Activated CD4-positive, alpha-beta T cell treated with anti-CD3 and anti-CD28 coated beads for 48 hours (primary cell): ENCODE measurements around the gene EIF3F.

Source experiments
- DNase-seq: peaks from one replicate; pipeline ENCODE4 v3.0.0-alpha.2; 2020

The EIF3F gene

DNA sequence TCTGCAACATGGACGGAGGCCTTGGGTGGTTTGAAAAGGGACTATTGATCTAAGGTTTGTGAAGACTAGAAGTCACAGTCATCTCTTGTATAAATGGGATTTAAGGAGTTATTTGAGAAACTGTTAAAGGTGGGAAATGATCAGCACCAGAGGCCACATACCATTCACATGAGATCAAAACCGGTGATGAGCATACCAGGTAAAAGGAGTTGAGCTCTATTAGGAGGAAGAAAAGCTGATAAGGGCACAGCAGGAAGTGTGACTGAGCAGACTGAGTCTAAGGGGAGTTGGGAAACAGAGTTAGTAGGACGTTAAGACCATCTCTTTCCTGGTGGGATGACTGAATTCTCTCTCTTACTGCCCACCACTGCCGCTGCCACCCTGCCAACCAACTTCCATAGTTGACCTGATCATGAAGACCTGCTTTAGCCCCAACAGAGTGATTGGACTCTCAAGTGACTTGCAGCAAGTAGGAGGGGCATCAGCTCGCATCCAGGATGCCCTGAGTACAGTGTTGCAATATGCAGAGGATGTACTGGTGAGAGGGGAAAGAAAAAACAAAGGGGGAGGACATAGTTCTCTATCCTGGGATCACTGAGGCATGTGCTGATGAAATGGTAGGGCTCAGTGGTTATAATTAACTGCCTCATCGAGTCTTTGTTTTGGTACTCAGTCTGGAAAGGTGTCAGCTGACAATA lies 7.6 kb downstream of the EIF3F start:
- no peak for DNase-seq

DNA sequence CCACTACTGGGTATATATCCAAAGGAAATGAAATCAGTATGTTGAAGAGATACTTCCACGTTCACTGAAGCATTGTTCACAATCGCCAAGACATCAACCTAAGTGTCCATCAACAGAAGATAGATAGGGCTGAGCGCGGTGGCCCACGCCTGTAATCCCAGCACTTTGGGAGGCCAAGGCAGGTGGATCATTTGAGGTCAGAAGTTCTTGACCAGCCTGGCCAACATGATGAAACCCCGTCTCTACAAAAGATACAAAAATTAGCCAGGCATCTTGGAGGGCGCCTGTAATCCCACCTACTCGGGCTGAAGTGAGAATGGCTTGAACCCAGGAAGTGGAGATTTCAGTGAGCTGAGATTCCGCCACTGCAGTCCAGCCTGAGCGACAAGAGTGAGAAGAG lies 12.7 kb downstream of the EIF3F start:
- DNase-seq, result no peak

DNA sequence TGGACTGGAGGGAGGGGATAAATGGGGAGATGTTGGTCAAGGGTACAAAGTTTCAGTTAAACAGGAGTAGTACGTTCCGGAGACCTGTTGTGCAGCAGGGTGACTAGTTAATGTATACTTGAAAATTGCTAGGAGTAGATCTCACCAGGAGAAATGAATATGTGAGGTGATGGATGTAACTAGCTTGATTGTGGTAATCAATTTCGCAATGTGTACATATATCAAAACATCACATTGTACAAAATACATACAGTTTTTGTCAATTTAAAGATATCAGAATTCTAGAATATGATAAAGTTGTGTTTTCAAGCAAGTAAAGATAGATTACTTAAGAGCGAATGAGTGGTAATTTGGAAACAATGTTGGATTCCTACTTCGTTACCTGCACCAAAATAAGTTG lies 13.3 kb downstream of the EIF3F start:
- no peak for DNase-seq

DNA sequence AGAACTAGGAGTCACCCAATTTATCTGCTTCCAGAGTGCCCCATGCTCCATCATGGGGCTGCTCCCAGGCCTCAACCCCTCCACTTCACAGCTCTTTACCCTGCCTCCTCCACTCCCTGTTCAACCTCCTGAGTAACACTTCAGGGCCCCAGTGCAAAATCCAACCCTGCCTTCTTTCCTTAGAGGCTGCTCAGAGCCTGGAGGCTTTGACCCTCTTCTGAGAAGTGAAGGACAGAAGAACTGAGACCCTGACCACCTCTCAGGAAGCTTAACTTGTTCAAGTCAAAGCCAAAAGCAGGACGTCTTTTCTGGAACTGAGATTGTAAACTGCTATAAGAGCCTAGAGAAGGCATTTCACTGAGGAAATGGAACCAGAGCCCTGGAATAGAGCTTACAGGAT lies 15.5 kb downstream of the EIF3F start:
- no peak for DNase-seq

DNA sequence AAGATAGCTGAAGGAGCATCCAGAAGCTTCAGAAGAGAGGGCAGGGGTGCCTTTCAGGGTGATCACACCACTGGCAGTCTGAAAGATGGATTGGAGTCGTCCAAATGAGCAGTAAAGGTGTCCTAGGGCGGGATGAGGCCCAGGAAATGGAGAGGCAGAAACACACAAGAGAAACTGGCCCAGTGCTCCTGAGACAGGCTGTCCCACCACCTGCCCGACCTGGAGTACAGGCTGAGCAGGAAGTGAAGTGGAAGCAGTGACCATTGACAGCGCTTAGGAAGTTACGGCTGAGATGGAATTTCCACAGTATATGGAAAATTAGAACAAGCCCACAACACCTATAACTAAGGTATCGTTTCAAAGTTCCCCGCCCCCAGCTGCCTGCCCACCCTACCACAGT lies 16.1 kb downstream of the EIF3F start:
- DNase-seq, result no peak

DNA sequence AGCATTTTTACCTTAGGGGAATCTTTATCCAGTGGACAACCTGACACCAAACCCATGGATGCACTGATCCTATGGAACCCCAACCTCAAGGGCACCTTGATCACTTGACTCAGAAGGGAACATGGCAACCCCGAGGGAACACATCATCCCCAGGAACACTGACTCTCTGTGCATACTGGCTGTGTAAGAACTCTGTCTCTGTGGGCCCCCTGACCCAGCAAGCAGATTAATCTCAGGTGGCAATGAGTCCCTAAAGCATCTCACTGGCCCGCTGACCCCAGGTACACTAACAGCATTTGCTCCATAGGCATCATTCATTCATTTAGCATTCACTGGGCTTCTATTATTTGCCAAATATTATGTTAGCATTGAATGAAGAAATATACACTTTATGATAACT lies 16.9 kb downstream of the EIF3F start:
- no peak for DNase-seq

DNA sequence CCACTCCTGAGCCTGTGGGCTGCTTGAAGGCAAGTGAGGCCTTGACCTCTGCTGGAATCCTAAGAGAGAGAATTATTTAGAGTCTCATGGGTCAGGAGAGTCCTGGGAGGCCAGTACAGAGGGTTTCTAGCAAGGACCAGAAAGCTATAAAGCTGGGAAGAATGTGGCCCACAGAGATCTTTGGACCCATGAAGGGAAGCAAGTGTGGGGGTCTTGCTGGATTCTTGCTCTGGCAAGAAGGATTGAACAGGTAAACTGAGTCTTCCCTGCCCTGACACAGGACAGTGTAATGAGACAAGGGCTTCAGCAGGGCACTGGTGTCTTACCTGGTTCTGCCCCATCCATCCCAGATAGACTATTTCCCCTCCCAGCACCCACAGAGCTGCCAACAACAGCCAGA lies 18.4 kb downstream of the EIF3F start:
- DNase-seq, result no peak

DNA sequence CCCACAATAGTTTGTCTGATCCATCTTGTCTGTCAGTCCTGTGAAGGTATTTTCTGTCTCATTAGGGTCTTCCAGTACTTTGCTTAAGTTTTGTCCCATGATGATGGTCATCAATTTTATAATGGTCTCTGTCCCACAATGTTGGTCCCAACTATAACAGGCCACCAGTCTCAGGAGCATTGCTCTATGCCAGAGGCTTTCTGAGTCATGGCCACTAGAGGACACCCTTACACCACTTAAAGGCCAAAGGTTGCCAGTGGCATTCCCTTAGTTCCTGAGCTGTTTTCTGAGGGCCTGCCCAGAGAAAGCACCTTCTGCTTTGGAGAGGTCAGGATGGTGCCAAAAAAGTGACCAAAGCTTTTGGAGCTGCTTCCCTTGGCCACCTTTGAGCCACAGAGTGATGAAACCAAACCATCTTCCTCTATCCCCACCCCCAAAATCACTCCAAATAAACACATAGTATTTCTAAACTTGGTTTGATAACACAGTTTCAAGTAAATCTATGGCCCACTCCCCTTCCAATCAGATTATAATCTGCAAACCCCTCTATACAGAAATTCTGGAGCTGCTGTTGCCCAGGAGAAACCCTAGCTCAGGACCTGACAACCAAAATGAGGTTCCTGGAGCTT lies 19.3 kb downstream of the EIF3F start:
- DNase-seq, result peak; percentile 54

DNA sequence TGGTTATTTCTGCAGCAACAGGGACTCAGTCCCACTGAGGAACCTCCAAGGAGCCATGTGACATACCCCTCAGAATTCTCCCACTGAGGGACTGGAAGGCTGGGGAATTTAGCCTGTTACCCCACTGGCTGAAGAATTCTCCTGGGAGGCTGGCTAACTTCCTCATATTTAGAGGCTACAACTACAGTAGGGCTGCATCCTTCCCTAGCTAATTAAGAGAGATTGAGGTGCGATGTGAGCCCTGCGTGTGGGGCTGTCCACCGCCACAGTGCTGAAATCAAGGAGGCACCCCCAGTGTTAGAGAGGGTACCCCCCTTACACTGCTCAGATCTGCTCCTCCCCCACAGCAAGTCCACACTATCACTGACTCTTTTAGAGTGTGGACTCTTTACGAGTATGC lies 21.1 kb downstream of the EIF3F start:
- no peak for DNase-seq

DNA sequence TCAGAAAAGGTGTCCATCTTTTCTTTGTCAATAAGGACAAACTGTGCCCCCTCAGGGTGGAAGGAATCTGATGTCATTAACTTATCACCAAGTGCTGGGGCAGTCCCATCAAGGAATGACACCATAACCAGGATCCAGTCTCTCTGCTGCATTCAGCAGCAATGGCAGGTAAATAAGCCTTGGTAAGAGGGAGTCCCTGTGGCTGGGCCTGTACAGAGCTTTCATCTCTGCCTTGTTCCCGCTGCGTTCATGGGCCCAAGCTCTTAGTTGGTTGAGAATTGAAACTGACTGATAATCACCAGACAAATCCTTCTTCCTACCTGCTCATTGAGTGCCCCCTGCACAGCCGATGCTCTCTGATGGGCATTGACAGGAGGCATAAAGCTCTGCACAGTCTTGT lies 22.7 kb downstream of the EIF3F start:
- DNase-seq, result no peak

DNA sequence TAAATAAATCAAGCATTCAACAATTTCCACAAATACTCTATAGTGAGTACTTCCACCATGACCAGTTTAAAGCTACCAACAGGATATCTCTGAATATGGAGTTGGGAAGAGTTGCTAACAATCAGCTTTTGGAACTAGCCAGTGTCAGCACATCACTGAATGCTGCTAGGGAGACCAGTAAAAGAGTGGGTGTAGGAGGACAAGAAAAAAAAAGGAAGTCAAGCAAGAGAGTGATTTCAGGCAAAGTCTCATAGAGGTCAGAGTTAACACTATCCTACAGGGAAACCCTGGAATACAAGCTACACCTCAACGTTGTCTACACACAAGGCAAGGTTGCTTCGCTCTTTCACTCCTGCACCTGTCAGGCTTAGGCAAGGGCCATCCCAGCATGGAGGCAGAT lies 24.2 kb downstream of the EIF3F start:
- no peak for DNase-seq

DNA sequence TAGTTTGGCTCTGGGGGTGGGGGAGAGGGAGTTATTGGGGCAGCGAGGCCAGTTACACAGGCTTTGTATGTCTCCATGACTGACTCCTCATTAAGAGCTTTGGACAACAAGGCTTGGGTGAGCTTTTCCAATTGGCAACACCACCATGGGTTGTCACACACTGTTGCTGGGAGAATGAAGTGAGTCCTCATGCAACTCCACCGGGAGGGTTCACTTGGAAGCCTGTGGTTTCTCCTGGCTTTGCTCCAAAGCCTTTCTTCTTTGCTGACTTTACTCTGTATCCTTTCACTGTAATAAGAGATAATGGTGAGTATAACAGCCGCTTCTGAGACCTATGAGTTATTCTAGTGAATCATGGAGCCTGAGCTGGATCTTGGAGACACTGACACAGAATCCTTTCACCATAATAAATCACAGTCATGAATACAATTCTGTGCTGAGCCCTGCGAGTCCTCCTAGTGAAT lies 24.9 kb downstream of the EIF3F start:
- DNase-seq, result no peak

DNA sequence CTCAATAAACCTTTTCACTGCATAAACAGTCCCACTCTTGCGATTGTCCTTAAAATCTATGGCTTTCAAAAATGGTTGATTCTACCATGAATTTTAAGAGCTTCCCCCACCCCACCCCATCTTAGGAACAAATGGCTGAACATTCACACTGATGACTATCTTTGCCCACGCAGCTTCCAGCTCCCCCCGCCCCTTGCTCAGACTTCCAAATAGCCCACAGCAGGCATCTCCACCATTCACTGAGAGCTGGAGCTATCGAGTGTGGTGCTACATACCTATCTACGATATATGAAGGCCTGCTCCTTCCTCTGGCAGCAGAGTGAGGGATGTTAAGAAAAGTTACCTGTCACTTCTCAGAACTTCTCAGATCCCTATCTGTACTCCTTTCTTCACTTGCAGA lies 26.7 kb downstream of the EIF3F start:
- DNase-seq, result no peak

DNA sequence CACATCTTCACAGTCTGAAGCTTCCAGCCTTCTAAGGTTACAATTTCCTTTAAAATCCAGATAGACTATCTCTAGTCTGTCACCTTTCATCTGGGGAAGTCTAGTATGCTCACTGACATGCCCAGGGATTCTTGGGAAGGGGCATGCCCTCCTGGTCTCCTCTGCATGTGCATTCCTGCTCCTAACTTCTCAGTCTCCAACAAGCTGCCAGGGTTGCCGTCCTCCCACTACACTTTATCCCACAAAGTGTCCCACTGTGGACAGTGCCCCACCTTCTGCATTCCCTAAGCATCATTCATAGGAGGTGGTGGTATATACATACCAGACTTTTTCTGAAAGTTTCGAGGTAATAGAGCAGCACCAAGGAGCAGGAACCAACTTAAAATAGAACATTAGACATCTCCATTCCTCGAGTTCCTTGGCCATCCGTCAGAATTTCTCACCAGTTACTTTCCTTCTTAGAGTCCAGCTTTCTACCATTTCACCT lies 28.7 kb downstream of the EIF3F start:
- DNase-seq, result no peak

DNA sequence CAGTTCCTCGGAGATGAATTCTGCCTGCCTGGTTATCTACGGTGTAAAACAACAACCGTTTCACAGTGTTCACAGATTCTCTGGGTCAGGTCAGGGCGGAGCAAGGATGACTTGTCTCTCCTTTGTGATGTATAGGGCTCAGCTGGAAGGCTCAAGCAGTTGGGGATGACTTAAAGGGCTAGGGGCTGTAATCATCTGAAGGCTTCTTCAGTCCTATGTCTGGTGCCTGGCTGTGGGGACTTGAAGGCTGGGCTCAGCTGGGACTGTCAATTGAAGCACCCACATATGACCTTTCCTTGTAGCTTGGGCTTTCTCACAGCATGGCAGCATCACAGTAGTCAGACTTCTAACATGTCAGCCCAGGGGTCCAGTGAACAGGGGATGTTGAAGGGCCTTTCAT lies 29.3 kb downstream of the EIF3F start:
- no peak for DNase-seq

DNA sequence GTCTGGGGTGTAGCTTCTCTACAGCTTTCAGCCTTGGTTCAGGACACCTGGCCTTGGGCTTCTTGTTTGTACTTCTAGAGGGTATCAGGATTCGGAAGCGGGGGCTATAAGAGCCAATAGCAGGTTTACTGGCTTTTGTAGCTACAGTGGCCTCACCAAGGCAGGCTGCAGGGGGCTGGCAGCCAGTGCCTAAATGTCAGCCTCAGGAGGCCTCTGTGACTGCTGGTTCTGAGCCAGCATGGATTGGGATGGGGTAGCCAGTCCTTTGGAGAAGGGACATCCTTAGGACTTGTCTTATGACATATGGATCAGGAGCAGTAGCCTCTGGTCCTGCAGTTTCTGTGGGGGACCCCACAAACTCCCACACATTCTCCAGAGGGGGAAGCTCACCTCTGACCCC lies 29.9 kb downstream of the EIF3F start:
- no peak for DNase-seq

DNA sequence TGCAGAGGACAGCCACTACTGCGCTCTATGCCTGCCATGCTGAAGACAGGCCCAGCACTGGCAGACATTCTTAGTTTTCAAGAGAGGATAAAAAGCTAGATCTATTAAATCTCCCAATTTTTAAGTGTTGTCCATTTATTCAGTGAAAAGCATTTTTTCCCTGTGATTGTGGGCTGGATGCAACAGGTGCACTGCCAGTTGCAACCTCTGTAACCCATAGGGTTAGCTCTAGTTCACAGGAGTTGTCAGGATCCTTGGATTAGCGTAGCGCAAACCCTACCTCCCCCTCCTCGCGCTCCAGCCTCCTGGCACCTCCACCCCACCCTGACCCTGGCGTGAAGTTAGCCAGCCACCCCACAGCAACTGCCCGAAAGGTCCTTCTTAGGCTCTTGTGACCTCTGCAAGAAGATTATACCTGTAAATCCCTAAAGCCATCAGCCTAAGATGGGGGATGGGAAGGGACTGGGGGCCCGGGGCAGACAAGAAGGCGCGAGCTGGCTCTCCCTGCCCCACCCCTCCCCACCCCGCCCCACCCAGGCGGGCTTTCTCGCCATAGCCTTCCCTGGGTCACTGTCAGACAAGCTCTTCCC lies 30.9 kb downstream of the EIF3F start:
- no peak for DNase-seq

DNA sequence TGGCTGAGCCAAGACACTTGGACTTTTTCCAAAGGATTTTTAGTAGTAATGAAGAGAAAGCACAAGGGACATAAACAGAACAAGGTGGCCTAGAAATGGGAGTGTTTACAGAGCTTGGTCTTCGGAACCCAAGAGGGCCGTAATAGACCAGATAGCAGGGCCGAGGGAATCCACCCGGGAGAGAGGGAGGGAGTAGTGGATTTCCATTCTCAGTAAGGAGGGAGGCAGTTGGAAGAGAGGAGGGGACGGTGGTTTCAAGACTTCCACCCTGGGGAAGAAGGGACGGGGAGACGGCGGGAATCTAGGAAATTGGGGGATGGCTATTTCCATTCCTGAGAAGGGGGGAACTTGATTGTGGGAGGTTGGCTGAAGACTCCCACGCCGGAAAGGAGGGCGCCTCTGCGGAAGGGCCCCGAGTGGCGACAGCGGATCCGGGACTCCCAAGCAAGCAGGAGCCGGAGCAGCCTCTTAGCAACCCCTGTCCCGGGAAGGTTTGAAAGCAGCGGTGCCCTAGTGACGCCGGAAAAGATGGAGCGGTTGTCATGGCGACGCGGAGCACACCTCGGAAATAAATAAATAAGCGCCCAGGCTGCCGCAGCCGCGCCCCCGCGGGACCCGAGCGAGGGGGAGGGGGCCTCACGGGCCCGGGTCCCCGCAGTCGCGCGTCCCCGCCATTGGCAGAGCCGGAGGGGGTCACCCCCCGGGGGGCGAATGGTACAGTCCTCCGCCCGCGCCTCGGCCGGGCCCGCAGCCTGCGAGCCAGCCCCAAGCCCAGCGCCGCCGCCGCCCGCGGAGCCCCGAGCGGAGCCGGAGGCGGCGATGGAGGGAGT lies 31.6 kb downstream of the EIF3F start:
- DNase-seq, result peak; percentile 65

DNA sequence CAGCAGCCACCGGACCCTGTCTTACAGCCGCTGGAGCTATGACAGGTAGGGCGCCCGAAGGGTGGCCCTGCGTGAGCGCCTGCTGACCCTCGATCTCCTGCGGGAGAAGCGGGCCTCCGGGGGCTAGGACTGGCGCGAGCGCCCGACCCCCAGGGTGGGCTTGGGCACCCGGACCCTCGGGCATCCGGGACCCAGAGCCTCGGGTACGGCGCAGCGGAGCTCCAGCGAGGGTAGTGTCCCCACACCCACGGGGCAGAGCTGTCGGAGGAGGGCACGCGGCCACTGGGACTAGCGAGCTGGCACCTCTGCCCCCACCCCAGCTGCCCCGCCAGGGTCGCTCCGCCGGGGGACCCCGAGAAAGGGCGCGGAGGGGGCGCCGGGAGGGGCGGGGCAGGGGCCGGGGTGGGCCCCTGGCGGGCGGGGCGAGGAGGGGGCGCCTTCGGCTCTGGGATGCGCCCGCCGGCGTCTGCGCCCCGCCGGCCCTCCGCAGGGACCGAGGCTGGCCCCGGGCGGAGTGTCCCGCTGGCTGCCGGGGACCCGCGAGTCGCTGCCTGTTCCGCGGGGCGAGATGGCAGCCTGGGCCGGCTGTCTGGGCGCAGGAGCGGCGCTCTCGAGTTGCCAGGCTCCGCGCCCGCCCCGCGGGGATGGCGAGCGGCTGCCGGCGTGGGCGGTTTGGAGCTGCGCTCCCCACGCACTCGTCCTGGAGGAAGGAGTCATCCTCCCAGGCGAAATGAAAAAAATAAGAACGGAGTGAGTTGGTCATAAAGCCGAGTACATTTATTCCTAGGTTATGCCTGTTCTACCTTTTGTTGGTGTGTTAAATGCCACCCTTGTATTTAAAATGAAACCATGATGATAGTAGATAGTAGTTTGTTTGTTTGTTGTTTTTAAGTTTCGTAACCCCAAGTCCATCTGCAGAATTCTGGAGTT lies 32.4 kb downstream of the EIF3F start:
- peak; percentile 23 for DNase-seq

DNA sequence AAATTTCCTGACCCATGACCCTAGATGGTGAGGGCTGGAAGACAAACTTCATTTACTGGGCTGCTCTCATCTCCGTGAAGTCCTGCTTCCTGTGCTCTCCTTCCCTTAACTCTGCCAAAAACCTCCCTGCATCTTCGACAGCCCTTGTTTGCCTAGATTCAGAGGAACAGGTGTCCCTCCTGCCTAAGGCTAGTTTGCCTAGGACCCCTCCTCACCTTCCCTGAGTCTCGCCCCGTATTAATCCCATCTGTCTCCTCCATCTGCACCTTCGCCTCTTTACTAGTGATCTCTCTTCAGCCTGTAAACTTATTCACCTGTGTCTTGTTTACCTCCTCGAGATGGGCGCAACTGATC lies 33.1 kb downstream of the EIF3F start:
- no peak for DNase-seq

DNA sequence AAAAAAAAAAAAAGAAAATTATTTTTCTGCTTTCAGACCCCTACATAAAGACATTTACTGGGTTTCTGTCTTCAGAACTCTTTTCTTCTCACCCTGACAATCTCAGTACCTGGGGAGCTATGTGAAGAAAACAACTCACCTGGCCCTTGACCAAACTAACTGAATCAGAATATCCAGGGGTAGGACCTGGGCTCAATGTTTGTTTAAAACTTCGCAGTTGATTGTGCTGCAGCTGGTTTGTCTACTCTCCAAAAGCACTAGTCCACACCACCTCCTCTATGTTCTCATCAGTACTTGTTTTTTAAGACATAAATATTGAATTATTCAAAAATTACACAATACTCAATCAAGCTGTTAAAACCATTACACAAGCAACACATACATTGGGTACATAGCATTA lies 34.8 kb downstream of the EIF3F start:
- DNase-seq, result no peak

DNA sequence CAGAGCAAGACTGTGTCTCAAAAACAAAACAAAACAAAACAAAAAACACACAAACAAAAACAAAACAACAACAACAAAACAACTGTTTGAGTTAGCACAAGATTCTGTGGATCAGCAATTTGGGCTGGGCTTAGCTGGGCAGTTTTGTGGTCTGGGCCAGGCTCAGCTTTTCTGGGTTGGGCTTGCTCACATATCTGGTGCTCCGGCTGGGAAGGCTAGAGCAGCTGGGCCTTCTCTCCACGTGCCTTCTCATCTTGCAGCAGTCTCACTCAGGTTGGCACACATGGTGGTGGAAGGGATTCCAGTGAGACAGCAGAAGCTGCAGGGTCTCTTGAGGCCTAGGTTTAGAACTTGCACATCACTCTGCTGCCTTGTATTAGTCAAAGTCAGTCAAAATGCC lies 35.7 kb downstream of the EIF3F start:
- DNase-seq, result no peak
